GM12801 (cell line): ENCODE results near the gene NECTIN1.

ENCODE experiments used
- CTCF ChIP-seq: IDR thresholded peaks from one replicate; pipeline ENCODE4 v1.5.1; 2011; ENCODE audit warnings: control low read depth; ENCODE audit not compliant: insufficient read length; ENCODE audit errors: extremely low read depth

Gene NECTIN1

DNA sequence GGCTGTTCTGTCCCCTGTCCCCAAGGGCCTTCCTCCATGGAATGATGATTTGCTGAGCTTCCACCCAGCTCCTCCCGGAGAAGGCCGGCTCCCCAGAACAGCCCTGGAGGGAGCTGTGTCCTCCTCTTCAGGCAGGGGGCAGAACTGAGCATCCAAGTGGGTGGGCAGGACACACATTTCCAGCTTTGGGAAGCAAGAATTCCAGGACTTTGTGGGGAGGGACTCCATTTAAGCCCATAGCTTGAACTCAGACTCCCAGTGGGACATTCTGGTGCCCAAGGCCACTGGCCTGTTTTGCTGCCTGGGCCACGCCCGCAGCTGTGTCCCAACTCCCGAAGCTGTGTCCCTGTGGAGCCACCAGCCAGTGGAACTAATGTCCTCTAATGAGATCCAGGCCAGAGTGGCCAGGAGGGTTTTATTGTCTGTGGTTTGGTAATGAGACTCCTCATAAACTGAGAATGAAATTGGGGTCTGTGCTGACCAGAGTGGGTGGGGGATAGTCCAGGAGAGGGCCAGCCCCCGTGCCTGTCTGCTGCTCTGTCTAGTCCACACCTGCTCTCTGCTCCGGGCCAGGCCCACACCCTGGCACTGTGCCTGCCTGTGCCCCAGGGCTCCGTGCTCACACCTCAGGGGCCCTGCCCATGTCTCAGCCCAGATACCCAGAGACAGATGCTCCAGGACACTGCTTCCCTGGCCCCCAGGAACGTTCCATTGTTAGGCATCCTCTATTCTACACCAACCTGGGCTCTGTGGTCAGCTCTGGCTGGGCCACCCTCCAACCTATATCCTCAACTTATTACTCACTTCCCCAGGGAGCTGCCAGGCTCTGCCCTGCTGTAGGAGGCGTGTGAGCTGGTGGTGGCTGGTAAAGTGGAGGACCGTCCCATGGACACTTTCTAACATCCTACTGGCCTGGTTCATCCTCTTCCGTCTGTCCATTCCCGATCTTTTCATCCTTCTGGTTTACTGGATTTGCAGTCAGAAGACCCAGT is 7.6 kb downstream of the NECTIN1 start:
- no peak for TF ChIP-seq CTCF

GRCh38 chr11:119720311-119720913 is 8.6 kb downstream of the NECTIN1 start:
- no peak for TF ChIP-seq CTCF

DNA sequence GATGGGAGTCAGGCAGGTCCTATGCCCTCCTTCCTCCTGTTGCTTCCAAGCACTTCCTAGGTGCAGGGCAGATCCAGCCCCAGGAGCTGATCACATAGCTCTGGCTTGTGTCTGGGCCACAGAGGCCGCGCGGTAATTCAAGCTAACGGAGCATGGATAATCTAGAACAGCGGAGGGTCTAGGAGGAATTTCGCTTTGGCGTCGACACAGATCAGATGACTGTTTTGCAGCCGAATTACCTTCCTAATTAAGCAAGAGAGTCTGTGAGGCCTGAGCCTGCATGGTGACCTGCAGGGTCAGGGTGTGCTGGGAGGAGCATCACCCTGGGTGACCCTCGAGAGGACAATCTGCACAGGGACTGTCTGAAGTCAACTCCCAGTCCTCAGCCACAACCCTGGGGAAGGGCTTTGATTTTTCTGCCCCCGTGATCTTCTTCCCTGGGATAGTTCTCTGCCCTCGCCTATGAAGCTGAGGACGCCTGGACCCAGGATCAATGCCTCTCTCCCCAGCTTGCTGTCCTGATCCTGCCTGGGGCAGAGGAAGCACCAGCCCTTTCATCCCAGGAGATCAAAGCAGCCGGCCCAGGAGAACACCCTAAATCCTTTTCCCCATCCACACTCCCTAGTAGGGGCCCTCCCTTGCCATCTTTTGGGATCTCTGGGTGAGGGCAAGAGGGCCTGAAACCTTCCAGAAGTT is 11.0 kb downstream of the NECTIN1 start:
- TF ChIP-seq CTCF: no peak

- no peak for TF ChIP-seq CTCF
Observed at GRCh38 chr11:119716582-119717498, 12.2 kb downstream of the NECTIN1 start.

GRCh38 chr11:119714590-119714989 is 14.4 kb downstream of the NECTIN1 start:
- no peak for TF ChIP-seq CTCF

DNA sequence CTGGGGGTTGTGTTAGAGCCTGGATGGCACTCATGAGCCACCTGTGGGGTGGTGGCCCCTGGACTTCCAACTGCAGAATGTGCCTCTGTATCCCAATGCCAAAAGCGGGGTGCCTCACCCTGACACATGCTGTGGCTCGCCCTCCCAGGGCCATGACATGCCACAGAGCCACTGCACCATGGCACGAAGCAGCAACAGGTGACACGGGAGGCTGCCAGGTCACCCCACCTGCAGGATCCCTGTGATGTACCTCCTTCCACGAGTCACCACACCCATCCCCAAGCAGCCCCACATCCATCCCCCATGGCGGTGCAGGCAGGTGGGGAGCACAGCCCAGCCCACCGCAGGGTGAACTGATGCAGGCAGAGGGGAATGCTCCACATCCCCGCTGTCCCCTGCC is 14.8 kb downstream of the NECTIN1 start:
- no peak for TF ChIP-seq CTCF
